Measurements from ENCODE around the gene PNPLA3. TPM values are rescaled to one million over a fixed set of nuclear protein-coding genes. Genes with fewer than 3 reads are reported as not detected.

PNPLA3 gene
- polyA plus RNA-seq, 1 donor (not counting 4 experiments of a cell fraction or from before 2014, with no cell fraction given): 12.0 TPM

- Histone ChIP-seq H3K79me2 (ENCODE audit: control insufficient read depth, insufficient read depth, low read length) (no peaks in the 10 kb centered on the region), H4K20me1 (ENCODE audit: control insufficient read depth, extremely low read depth, insufficient read depth, low read length) (no peaks in the 10 kb centered on the region), H3K4me3 (ENCODE audit: control insufficient read depth in 2 of 3, extremely low read depth in 1 of 3, insufficient read depth in 2 of 3, low read depth in 1 of 3, low read length in 3 of 3) (no peak overlapping the region), H3K27me3 (ENCODE audit: control insufficient read depth, extremely low read depth, insufficient read depth, low read length) (peaks cover 4% of the 10 kb centered on the region), H3K9me1 (ENCODE audit: control insufficient read depth, extremely low read depth, insufficient read depth, low read length) (no peaks in the 10 kb centered on the region), H2AFZ (ENCODE audit: control insufficient read depth, low read length) (no peak overlapping the region), H3K36me3 (ENCODE audit: control insufficient read depth in 2 of 2, extremely low read depth in 1 of 2, insufficient read depth in 2 of 2, low read length in 2 of 2) (no peaks in the 10 kb centered on the region), H3K9ac (ENCODE audit: control insufficient read depth, extremely low read depth, insufficient read depth, low read length) (no peak overlapping the region), H3K4me2 (ENCODE audit: control insufficient read depth, extremely low read depth, insufficient read depth, low read depth, low read length) (no peak overlapping the region), H3K4me1 (ENCODE audit: control insufficient read depth, extremely low read depth, insufficient read depth, low read length) (no peaks in the 10 kb centered on the region), H3K9me3 (ENCODE audit: control insufficient read depth, low read depth, low read length) (no peaks in the 10 kb centered on the region), H3K27ac (ENCODE audit: control insufficient read depth, insufficient read depth, low read length) (no peak overlapping the region)
- dilution Hi-C loops (cut with MboI; ENCODE audit: extremely low pct_ligation_motif_present, low sequenced_read_pairs): no loop called here
- no peak for TF ChIP-seq CTCF (optimal IDR thresholded peaks at IDR 0.05 in 1 of 3, IDR thresholded peaks at IDR 0.05 in 1 of 3, conservative IDR thresholded peaks at IDR 0.05 in 1 of 3; ENCODE audit: extremely low read depth in 1 of 3, insufficient read depth in 2 of 3, low read length in 3 of 3)
- TF ChIP-seq EZH2 (IDR thresholded peaks at IDR 0.05; ENCODE audit: low read length): no peak
- FAIRE-seq (no peak), DNase-seq (ENCODE audit: low read depth, low spot score) (no peak)
Observed at GRCh38 chr22:43878079-43878795, 45.4 kb upstream of the PNPLA3 start.

GRCh38 chr22:43878831-43879550, 44.6 kb upstream of the PNPLA3 start:
- Histone ChIP-seq H3K4me1 (ENCODE audit: control insufficient read depth, extremely low read depth, insufficient read depth, low read length) (no peaks in the 10 kb centered on the region), H3K4me2 (ENCODE audit: control insufficient read depth, extremely low read depth, insufficient read depth, low read depth, low read length) (no peak overlapping the region), H3K4me3 (ENCODE audit: control insufficient read depth in 2 of 3, extremely low read depth in 1 of 3, insufficient read depth in 2 of 3, low read depth in 1 of 3, low read length in 3 of 3) (no peak overlapping the region), H4K20me1 (ENCODE audit: control insufficient read depth, extremely low read depth, insufficient read depth, low read length) (no peaks in the 10 kb centered on the region), H3K9ac (ENCODE audit: control insufficient read depth, extremely low read depth, insufficient read depth, low read length) (no peak overlapping the region), H3K9me3 (ENCODE audit: control insufficient read depth, low read depth, low read length) (no peaks in the 10 kb centered on the region), H3K9me1 (ENCODE audit: control insufficient read depth, extremely low read depth, insufficient read depth, low read length) (no peaks in the 10 kb centered on the region), H3K36me3 (ENCODE audit: control insufficient read depth in 2 of 2, extremely low read depth in 1 of 2, insufficient read depth in 2 of 2, low read length in 2 of 2) (no peaks in the 10 kb centered on the region), H3K27me3 (ENCODE audit: control insufficient read depth, extremely low read depth, insufficient read depth, low read length) (peaks cover 4% of the 10 kb centered on the region), H3K79me2 (ENCODE audit: control insufficient read depth, insufficient read depth, low read length) (no peaks in the 10 kb centered on the region), H2AFZ (ENCODE audit: control insufficient read depth, low read length) (no peak overlapping the region), H3K27ac (ENCODE audit: control insufficient read depth, insufficient read depth, low read length) (no peak overlapping the region)
- FAIRE-seq: no peak
- DNase-seq (ENCODE audit: low read depth, low spot score): no peak
- dilution Hi-C loops (cut with MboI; ENCODE audit: extremely low pct_ligation_motif_present, low sequenced_read_pairs): no loop called here
- no peak for TF ChIP-seq EZH2 (IDR thresholded peaks at IDR 0.05; ENCODE audit: low read length)
- no peak for TF ChIP-seq CTCF (optimal IDR thresholded peaks at IDR 0.05 in 1 of 3, IDR thresholded peaks at IDR 0.05 in 1 of 3, conservative IDR thresholded peaks at IDR 0.05 in 1 of 3; ENCODE audit: extremely low read depth in 1 of 3, insufficient read depth in 2 of 3, low read length in 3 of 3)

Data from keratinocyte (primary cell).